GM06990 (cell line): ENCODE data around the gene HM13.

Experiments
- DNase-seq: peaks from one replicate; pipeline ENCODE4 v3.0.0-alpha.2; 2011; ENCODE audit not compliant: insufficient read length; ENCODE audit errors: extremely low read depth
- H3K27me3 ChIP-seq: replicated peaks from 2 replicates; pipeline ENCODE4 v1.6.0; 2011; ENCODE audit warnings: low read length; ENCODE audit not compliant: control insufficient read depth, insufficient read depth
- H3K36me3 ChIP-seq: 2 replicates; pipeline ENCODE4 v1.5.1; 2011; ENCODE audit warnings: low read length; ENCODE audit not compliant: control insufficient read depth, insufficient read depth
- H3K4me3 ChIP-seq: replicated peaks from 2 replicates; pipeline ENCODE4 v1.5.1; 2011; ENCODE audit warnings: low read depth, mild to moderate bottlenecking, control low read depth, low read length
- CTCF ChIP-seq: IDR thresholded peaks from 2 replicates; pipeline ENCODE4 v1.5.1; 2011; ENCODE audit warnings: low read length, control low read depth, mild to moderate bottlenecking, inconsistent platforms; ENCODE audit not compliant: insufficient read depth, poor library complexity, severe bottlenecking

Gene HM13

GRCh38 chr20:31474758-31475427, 39.3 kb upstream of the HM13 start, which contains the start of the genes DEFB124 and REM1:
DEFB124 (minus strand) TSS chr20:31475127; CDS start chr20:31473013, 2,114 bp downstream.
REM1 (plus strand) TSS chr20:31475288; CDS start chr20:31476446, 1,158 bp downstream.
- TF ChIP-seq CTCF: no peak
- Histone ChIP-seq H3K4me3 (no peak within 1 kb of the TSS), H3K36me3 (no peaks in the 10 kb centered on the region), H3K27me3 (peaks cover 2% of the 10 kb centered on the region; the same call in 1 of the 2 replicates)
- no peak for DNase-seq

GRCh38 chr20:31475472-31476293, 38.6 kb upstream of the HM13 start:
- H3K4me3 ChIP-seq: no peak overlapping the region
- TF ChIP-seq CTCF: no peak
- peaks cover 2% of the 10 kb centered on the region; the same call in 1 of the 2 replicates for H3K27me3 ChIP-seq
- DNase-seq: no peak
- H3K36me3 ChIP-seq: no peaks in the 10 kb centered on the region

GRCh38 chr20:31476294-31476585, 38.0 kb upstream of the HM13 start:
- no peak for DNase-seq
- H3K36me3 ChIP-seq: no peaks in the 10 kb centered on the region
- H3K4me3 ChIP-seq: no peak overlapping the region
- TF ChIP-seq CTCF: no peak
- H3K27me3 ChIP-seq: peaks cover 2% of the 10 kb centered on the region; the same call in 1 of the 2 replicates

- peaks cover 2% of the 10 kb centered on the region; the same call in 1 of the 2 replicates for H3K27me3 ChIP-seq
- no peak for DNase-seq
- TF ChIP-seq CTCF: no peak
Measured at GRCh38 chr20:31476643-31477215, 37.5 kb upstream of the HM13 start.

GRCh38 chr20:31484001-31484400, 30.2 kb upstream of the HM13 start:
- Histone ChIP-seq H3K4me3 (no peak overlapping the region), H3K27me3 (no peaks in the 10 kb centered on the region; the same call in 1 of the 2 replicates), H3K36me3 (no peaks in the 10 kb centered on the region)
- DNase-seq: no peak
- TF ChIP-seq CTCF: no peak

More at GRCh38 chr20:31476643-31477215, 37.5 kb upstream of the HM13 start:
- Histone ChIP-seq H3K36me3 (no peaks in the 10 kb centered on the region), H3K4me3 (no peak overlapping the region)
